A673 (cell line): ENCODE data around the gene CHERP. TPM values are rescaled to one million over a fixed set of nuclear protein-coding genes. Genes with fewer than 3 reads are reported as not detected.
"Not testable (repeated sequence)": the region's sequence is repeated elsewhere in the genome, so short reads cannot be mapped to it uniquely, and the experiment has no call there.

Source experiments
- BruUV-seq: library from RNA; stranded (reverse); fragments of 400-500 nt; replicated peaks from 2 replicates; lab custom pipeline; 2021; lab: Mats Ljungman, UMichigan
- CTCF ChIA-PET: fragments of 300-600 bp; sonication (Branson Sonifier 250); formaldehyde crosslinking; loops from one replicate; lab custom pipeline; 2022; ENCODE audit warnings: antibody characterized with exemption; lab: Charles Lee
- POLR2A ChIA-PET: fragments of 300-600 bp; sonication (Branson Sonifier 250); formaldehyde crosslinking; loops from one replicate; lab custom pipeline; 2022; ENCODE audit warnings: antibody characterized with exemption; ENCODE audit not compliant: low non-redundant PET; lab: Charles Lee
- DNase-seq: peaks from one replicate; pipeline ENCODE4 v3.0.0-alpha.2; 2015; ENCODE audit warnings: low spot score
- H3K27ac ChIP-seq: fragments of 200-600 bp; sonication (generic); 2 replicates; pipeline ENCODE4 v1.5.1; 2016; ENCODE audit warnings: mixed run types, low read depth, mild to moderate bottlenecking, mixed read lengths, antibody characterized with exemption, low read length; ENCODE audit not compliant: poor library complexity, severe bottlenecking
- H3K27me3 ChIP-seq: fragments of 200-600 bp; sonication (generic); replicated peaks from 2 replicates; pipeline ENCODE4 v1.6.1; 2017; ENCODE audit warnings: mixed run types, low read depth, mild to moderate bottlenecking, mixed read lengths, antibody characterized with exemption, low read length; ENCODE audit not compliant: insufficient read depth, poor library complexity
- H3K36me3 ChIP-seq: fragments of 200-600 bp; sonication (generic); 2 replicates; pipeline ENCODE4 v1.6.1; 2016; ENCODE audit warnings: mixed run types, mild to moderate bottlenecking, mixed read lengths, antibody characterized with exemption, low read length; ENCODE audit not compliant: insufficient read depth, poor library complexity, severe bottlenecking
- H3K4me1 ChIP-seq: fragments of 200-600 bp; sonication (generic); 2 replicates; pipeline ENCODE4 v1.6.1; 2017; ENCODE audit warnings: mixed run types, mild to moderate bottlenecking, mixed read lengths, antibody characterized with exemption, low read length; ENCODE audit not compliant: insufficient read depth, poor library complexity, severe bottlenecking
- H3K4me3 ChIP-seq: fragments of 200-600 bp; sonication (generic); 2 replicates; pipeline ENCODE4 v1.5.1; 2016; ENCODE audit warnings: low read depth, mixed run types, mild to moderate bottlenecking, mixed read lengths, low read length; ENCODE audit not compliant: poor library complexity, severe bottlenecking
- H3K9me3 ChIP-seq: fragments of 200-600 bp; sonication (generic); 2 replicates; pipeline ENCODE4 v1.6.1; 2016; ENCODE audit warnings: mixed run types, low read depth, mild to moderate bottlenecking, mixed read lengths, antibody characterized with exemption, low read length; ENCODE audit not compliant: poor library complexity, severe bottlenecking
- EZH2 ChIP-seq: fragments of 200-600 bp; sonication (generic); IDR thresholded peaks from 2 replicates; pipeline ENCODE4 v1.6.1; 2017; ENCODE audit warnings: borderline replicate concordance, low read depth, mild to moderate bottlenecking, mixed read lengths, antibody characterized with exemption, low read length; ENCODE audit not compliant: poor library complexity, severe bottlenecking
- intact Hi-C: fragments of 100-400 bp; cut with micrococcal nuclease; formaldehyde crosslinking; loops from one replicate; pipeline ENCODE4 v1.10.0; 2022; ENCODE audit not compliant: unreplicated experiment
- total RNA-seq: library from RNA; stranded (reverse); gene quantifications from 2 replicates; pipeline ENCODE4 v1.2.3, GENCODE V29; 2021
- TF ChIP-seq, protein P1 (sequence below): fragments of 300-800, 200-600 bp; sonication (generic); conservative IDR thresholded peaks from 2 replicates; pipeline ENCODE4 v1.5.1; 2017; ENCODE audit warnings: low read depth, mild to moderate bottlenecking, antibody characterized with exemption, low read length, moderate library complexity, mixed read lengths

Gene CHERP
- total RNA-seq, 1 experiment from 2014 or later = 98.4 TPM

DNA sequence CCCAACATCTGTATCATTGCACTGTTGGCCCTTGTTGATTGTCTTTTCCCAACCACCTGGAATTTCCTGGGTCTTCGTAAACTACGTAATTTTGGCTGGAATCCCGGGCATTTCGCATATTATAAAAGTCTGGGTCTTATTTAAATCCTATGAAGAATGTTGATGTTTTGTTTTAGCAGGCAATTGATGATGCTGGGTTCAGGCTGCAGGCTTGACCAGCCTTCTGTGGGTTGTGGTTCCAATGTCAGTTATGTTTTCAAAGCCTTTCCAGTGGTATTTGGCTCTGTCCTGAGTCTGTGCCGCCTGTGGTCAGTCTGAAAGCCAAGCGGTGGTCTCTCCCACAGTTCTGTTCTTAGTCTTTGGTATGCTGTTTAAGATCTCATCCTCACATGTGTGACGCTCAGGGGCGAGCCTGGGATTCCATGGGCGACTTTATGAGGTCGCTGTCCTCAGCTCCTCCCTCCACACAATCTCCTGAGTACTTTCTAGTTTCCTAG lies 17.6 kb upstream of the CHERP start:
- ChIA-PET CTCF (no interaction called here), POLR2A (no interaction called here)
- no TSS peak for BruUV-seq
- TF ChIP-seq, protein P1, sequence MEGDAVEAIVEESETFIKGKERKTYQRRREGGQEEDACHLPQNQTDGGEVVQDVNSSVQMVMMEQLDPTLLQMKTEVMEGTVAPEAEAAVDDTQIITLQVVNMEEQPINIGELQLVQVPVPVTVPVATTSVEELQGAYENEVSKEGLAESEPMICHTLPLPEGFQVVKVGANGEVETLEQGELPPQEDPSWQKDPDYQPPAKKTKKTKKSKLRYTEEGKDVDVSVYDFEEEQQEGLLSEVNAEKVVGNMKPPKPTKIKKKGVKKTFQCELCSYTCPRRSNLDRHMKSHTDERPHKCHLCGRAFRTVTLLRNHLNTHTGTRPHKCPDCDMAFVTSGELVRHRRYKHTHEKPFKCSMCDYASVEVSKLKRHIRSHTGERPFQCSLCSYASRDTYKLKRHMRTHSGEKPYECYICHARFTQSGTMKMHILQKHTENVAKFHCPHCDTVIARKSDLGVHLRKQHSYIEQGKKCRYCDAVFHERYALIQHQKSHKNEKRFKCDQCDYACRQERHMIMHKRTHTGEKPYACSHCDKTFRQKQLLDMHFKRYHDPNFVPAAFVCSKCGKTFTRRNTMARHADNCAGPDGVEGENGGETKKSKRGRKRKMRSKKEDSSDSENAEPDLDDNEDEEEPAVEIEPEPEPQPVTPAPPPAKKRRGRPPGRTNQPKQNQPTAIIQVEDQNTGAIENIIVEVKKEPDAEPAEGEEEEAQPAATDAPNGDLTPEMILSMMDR = no peak
- no peak for TF ChIP-seq EZH2
- intact Hi-C loops = no loop called here
- Histone ChIP-seq H3K27me3 (no peaks in the 10 kb centered on the region), H3K36me3 (peaks cover 23% of the 10 kb centered on the region), H3K4me3 (no peak overlapping the region), H3K27ac (peak overlapping the region; percentile 16), H3K4me1 (peaks cover 6% of the 10 kb centered on the region), H3K9me3 (no peaks in the 10 kb centered on the region)
- peak; percentile 23 for DNase-seq

- H3K4me1 ChIP-seq = peaks cover 2% of the 10 kb centered on the region
- no peak overlapping the region for H3K27ac ChIP-seq
- no peaks in the 10 kb centered on the region for H3K9me3 ChIP-seq
- DNase-seq = no peak
- no peak overlapping the region for H3K4me3 ChIP-seq
- CTCF ChIA-PET = no interaction called here
- BruUV-seq = no TSS peak
- peaks cover 21% of the 10 kb centered on the region for H3K36me3 ChIP-seq
- intact Hi-C loops = no loop called here
- POLR2A ChIA-PET = no interaction called here
- no peaks in the 10 kb centered on the region for H3K27me3 ChIP-seq
- TF ChIP-seq, protein P1 = no peak
- TF ChIP-seq EZH2 = no peak
Measured at GRCh38 chr19:16554776-16555175, 12.5 kb upstream of the CHERP start.

DNA sequence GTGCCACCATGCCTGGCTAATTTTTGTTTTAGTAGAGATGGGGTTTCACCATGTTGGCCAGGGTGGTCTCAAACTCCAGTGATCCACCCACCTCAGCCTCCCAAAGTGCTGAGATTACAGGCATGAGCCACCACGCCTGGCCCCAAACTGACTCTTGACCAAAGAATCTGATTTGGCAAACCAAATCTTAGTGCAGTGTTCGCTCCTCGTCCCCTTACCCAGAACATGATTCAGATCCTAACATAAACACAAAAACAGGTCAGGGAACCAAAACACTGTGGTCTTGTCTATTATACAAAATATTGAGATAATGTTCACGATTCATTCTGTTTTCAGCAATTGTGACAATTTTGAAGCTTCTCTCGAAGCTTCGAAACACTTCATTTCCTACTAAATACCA lies 9.7 kb upstream of the CHERP start:
- POLR2A ChIA-PET, H3K27ac ChIP-seq, BruUV-seq, CTCF ChIA-PET, DNase-seq, H3K9me3 ChIP-seq, H3K4me3 ChIP-seq, intact Hi-C loops, H3K4me1 ChIP-seq, H3K27me3 ChIP-seq: not testable (repeated sequence)
- peaks cover 21% of the 10 kb centered on the region for H3K36me3 ChIP-seq

DNA sequence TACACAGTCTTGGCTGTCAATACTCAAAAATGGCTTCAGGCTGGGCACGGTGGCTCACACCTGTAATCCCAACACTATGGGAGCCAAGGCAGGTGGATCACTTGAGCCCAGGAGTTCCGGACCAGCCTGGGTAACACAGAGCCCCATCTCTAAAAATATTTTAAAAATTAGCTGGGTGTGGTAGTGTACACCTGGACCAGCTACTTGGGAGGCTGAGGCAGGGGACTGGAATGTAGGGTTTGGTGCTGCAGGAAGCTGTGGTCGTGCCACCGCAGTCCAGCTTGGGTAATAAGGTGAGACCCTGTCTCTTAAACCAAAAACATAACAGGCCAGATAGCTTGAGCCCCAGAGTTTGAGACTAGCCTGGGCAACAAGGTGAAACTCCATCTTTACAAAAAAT lies 6.7 kb upstream of the CHERP start:
- POLR2A ChIA-PET = no interaction called here
- H3K4me1 ChIP-seq = peaks cover under 1% of the 10 kb centered on the region

More for the DNA sequence above, 6.7 kb upstream of the CHERP start:
- intact Hi-C loops = no loop called here
- BruUV-seq = no TSS peak
- DNase-seq = no peak
- CTCF ChIA-PET = no interaction called here
- Histone ChIP-seq H3K27me3 (no peaks in the 10 kb centered on the region), H3K4me3 (no peak overlapping the region), H3K36me3 (peaks cover 14% of the 10 kb centered on the region), H3K27ac (no peak overlapping the region), H3K9me3 (no peaks in the 10 kb centered on the region)
- TF ChIP-seq, protein P1 = no peak
- no peak for TF ChIP-seq EZH2
